Choroid plexus epithelial cell (primary cell): Measurements from ENCODE around the gene TRMT10A.
"Not testable (repeated sequence)": the region's sequence is repeated elsewhere in the genome, so short reads cannot be mapped to it uniquely, and the experiment has no call there.

Source experiments
- DNase-seq: peaks from one replicate; pipeline ENCODE4 v3.0.0-alpha.2; 2010; ENCODE audit warnings: low read depth
- H3K4me3 ChIP-seq: 2 replicates; pipeline ENCODE4 v1.5.1; 2011; ENCODE audit warnings: low read depth, mild to moderate bottlenecking, control low read depth, low read length, moderate library complexity
- TF ChIP-seq, protein P1 (sequence below): conservative IDR thresholded peaks from 2 replicates; pipeline ENCODE4 v1.5.1; 2011; ENCODE audit warnings: low read depth, mild to moderate bottlenecking, control low read depth, inconsistent platforms, low read length, moderate library complexity

TRMT10A gene

DNA sequence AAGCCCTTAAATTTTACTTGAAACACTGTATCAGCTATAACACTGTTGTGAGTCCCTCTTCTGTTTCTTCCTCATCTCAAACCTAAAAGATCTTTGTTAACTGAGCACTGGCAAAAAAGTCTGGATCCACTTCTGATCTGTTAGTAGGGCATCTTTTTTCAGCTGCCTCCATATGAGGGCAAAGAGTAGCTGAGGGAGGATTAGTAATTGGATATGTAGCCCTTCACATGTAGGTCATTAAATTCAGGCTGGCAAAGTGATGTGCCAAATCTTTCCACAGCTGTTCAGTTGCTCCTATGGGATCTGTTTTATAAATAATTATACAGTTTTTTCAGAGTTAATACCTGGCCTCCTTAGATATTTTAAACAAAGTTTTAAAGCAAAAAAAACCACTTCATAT lies 1.1 kb upstream of the TRMT10A start:
- no peak overlapping the region for H3K4me3 ChIP-seq
- TF ChIP-seq, protein P1, sequence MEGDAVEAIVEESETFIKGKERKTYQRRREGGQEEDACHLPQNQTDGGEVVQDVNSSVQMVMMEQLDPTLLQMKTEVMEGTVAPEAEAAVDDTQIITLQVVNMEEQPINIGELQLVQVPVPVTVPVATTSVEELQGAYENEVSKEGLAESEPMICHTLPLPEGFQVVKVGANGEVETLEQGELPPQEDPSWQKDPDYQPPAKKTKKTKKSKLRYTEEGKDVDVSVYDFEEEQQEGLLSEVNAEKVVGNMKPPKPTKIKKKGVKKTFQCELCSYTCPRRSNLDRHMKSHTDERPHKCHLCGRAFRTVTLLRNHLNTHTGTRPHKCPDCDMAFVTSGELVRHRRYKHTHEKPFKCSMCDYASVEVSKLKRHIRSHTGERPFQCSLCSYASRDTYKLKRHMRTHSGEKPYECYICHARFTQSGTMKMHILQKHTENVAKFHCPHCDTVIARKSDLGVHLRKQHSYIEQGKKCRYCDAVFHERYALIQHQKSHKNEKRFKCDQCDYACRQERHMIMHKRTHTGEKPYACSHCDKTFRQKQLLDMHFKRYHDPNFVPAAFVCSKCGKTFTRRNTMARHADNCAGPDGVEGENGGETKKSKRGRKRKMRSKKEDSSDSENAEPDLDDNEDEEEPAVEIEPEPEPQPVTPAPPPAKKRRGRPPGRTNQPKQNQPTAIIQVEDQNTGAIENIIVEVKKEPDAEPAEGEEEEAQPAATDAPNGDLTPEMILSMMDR, result no peak
- no peak for DNase-seq

DNA sequence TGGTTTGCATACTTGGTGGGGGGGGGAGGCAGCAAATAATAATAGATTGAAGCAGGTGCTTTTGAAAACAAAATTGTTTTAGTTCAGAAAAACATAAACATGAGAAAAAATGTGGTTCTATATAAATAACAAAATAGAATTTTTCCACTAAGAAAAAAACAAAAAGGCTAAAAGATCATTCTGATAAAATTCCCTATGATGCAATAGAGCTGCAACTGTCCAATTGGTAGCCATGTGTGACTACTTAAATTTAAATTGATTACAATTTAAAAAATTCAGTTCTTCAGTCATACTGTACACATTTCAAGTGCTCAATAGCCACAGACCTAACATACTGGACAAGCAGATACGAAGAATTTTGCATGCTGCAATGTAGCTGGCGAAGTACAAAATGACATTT lies 11.0 kb downstream of the TRMT10A start:
- no peak for DNase-seq
- TF ChIP-seq, protein P1, result no peak
- no peak overlapping the region for H3K4me3 ChIP-seq

DNA sequence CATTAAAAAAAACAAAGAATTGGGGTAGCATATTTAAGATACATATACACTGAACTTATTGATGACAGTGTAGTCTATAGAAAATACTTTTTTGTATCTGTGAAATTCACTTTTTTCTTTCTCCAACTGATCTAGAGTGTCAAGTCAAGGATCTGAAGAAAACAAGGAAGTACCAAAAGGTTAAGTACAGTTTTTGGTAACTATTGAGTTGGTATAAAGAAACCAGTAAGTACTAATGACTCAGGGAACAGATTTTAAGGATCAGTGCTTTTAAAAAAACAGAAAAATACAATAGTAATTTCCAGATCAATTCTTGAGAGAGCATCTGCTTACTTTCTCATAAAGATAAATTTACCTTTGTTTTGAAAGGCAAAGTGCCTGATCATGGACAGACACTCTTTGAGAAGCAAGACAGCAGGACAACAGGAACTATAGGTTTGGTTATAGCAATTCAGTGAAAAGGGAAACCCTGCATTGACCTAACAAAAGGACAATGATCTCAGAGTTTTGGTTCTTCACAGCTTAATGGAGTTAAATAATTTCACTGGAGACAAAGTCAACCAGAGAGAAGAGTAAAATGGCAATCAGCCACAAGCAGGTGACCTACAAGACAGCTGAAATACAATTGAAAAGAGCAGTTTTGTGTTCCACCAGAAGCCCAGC lies 23.4 kb downstream of the TRMT10A start:
- no peak for DNase-seq
- TF ChIP-seq, protein P1, result no peak

DNA sequence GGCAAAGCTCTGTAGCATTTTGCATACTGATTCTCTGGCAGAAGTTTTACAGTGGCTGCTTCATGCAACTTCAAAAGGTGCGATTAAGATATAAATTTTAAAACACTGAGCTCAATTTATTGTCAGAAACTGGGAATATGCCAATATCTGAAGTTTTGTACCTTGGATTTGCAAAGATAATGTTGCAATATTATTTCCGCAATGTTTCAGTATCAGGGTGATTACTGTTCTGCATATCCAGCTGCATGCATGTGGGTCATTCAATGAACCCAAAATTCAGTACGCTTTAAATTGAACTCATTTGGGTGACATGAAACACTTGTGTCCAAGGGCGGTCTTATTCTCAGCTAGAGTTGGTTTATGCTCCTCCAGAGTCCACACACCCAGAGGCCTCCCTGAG lies 26.2 kb downstream of the TRMT10A start:
- TF ChIP-seq, protein P1, result no peak
- H3K4me3 ChIP-seq, result no peak overlapping the region
- no peak for DNase-seq

More for the DNA sequence above, 23.4 kb downstream of the TRMT10A start:
- no peak overlapping the region for H3K4me3 ChIP-seq

DNA sequence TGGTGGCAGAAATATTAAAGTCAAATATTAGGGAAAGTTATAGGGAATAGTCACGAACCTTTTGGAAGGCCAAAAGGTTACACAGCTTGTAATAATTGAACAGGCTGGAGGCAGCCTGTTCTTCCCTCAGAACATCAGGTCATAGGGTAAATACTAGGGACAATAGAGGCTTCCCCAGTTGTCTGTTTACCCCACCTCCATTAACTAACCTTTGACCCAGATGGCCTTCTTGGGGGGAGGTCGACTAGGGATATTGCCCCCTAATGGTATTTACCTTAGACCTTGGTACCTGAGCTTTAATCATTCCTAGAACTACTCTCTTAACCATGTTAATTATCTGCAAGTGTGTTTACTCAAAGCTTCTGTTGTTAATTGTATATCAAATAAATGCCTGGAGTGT lies 27.0 kb downstream of the TRMT10A start:
- TF ChIP-seq, protein P1, result no peak
- DNase-seq, result no peak

DNA sequence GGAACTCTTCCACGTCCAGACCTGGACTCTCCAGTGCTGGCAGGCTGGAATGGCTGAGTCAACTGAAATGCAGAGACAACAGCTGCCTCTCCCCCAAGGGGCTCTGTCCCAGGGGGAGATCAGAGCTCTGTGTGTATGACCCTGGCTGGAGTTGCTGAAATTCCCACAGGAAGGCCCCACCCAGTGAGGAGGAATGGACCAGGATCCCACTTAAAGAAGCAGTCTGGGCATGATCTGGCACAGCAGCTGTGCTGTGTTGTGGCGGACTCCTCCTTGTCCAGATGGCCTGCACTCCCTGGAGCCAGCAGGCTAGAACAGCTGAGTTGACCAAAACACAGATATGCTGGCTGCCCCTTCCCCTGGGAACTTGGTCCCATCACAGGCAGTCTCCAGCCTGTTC lies 27.6 kb downstream of the TRMT10A start:
- H3K4me3 ChIP-seq, result no peak overlapping the region
- DNase-seq, result no peak

More for the DNA sequence above, 27.0 kb downstream of the TRMT10A start:
- no peak overlapping the region for H3K4me3 ChIP-seq

DNA sequence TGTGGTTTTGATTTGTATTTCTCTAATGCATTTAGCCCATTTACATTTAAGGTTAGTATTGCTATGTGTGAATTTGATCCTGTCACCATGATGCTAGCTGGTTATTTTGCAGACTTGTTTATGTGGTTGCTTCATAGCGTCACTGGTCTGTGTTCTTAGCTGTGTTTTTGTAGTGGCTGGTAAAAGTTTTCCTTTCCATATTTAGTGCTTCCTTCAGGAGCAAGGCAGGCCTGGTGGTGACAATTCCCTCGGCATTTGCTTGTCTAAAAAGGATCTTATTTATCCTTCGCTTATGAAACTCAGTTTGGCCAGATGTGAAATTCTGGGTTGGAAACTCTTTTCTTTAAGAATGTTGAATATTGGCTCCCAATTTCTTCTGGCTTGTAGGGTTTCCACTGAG lies 29.1 kb downstream of the TRMT10A start:
- not testable (repeated sequence) for DNase-seq, H3K4me3 ChIP-seq

More for the DNA sequence above, 27.6 kb downstream of the TRMT10A start:
- TF ChIP-seq, protein P1, result no peak
